SH-SY5Y (cell line): ENCODE results near the gene TWIST2.

Experiments
- GATA2 ChIP-seq: IDR thresholded peaks from 2 replicates; pipeline ENCODE4 v1.6.1; 2011; ENCODE audit warnings: mild to moderate bottlenecking, low read depth, low read length
- GATA3 ChIP-seq: IDR thresholded peaks from 2 replicates; pipeline ENCODE4 v1.6.1; 2011; ENCODE audit warnings: low read depth, mild to moderate bottlenecking, low read length, moderate library complexity

TWIST2 gene

GRCh38 chr2:238913931-238914647, 66.2 kb downstream of the TWIST2 start:
- TF ChIP-seq GATA2 (no peak), GATA3 (no peak)

- no peak for TF ChIP-seq GATA3
- no peak for TF ChIP-seq GATA2
Observed at GRCh38 chr2:238914648-238915015, 66.7 kb downstream of the TWIST2 start.

- TF ChIP-seq GATA2, result no peak
- no peak for TF ChIP-seq GATA3
Observed at GRCh38 chr2:238915196-238915595, 67.3 kb downstream of the TWIST2 start.

- no peak for TF ChIP-seq GATA3
- no peak for TF ChIP-seq GATA2
Observed at GRCh38 chr2:238915596-238915995, 67.7 kb downstream of the TWIST2 start.

- TF ChIP-seq GATA2, result no peak
Observed at GRCh38 chr2:238916176-238916874, 68.4 kb downstream of the TWIST2 start.

- no peak for TF ChIP-seq GATA3
- no peak for TF ChIP-seq GATA2
Observed at GRCh38 chr2:238916875-238917590, 69.1 kb downstream of the TWIST2 start.

- TF ChIP-seq GATA3 (no peak), GATA2 (no peak)
Observed at GRCh38 chr2:238919307-238919706, 71.4 kb downstream of the TWIST2 start.

- no peak for TF ChIP-seq GATA2
- TF ChIP-seq GATA3, result no peak
Observed at GRCh38 chr2:238920053-238920452, 72.2 kb downstream of the TWIST2 start.

GRCh38 chr2:238920601-238921001, 72.7 kb downstream of the TWIST2 start:
- TF ChIP-seq GATA3, result no peak
- TF ChIP-seq GATA2, result no peak

GRCh38 chr2:238921259-238921658, 73.4 kb downstream of the TWIST2 start:
- TF ChIP-seq GATA2 (no peak), GATA3 (no peak)

GRCh38 chr2:238921681-238922319, 73.9 kb downstream of the TWIST2 start:
- TF ChIP-seq GATA3, result no peak
- no peak for TF ChIP-seq GATA2

- TF ChIP-seq GATA3 (no peak), GATA2 (no peak)
Observed at GRCh38 chr2:238922435-238922834, 74.5 kb downstream of the TWIST2 start.

GRCh38 chr2:238924032-238924431, 76.1 kb downstream of the TWIST2 start:
- no peak for TF ChIP-seq GATA3
- no peak for TF ChIP-seq GATA2

- TF ChIP-seq GATA3 (no peak), GATA2 (no peak)
Observed at GRCh38 chr2:238924796-238925195, 76.9 kb downstream of the TWIST2 start.

GRCh38 chr2:238925281-238925680, 77.4 kb downstream of the TWIST2 start:
- TF ChIP-seq GATA3 (no peak), GATA2 (no peak)
